Type B pancreatic cell (in vitro differentiated cells): Measurements from ENCODE around the gene DCLK2. TPM values are rescaled to one million over a fixed set of nuclear protein-coding genes. Genes with fewer than 3 reads are reported as not detected.
"Not testable (repeated sequence)": the region's sequence is repeated elsewhere in the genome, so short reads cannot be mapped to it uniquely, and the experiment has no call there.

Experiments
- DNase-seq: peaks from one replicate; pipeline ENCODE4 v3.0.0; 2021; ENCODE audit warnings: mixed read lengths; ENCODE audit not compliant: unreplicated experiment; ENCODE audit errors: extremely low spot score
- H3K27ac Mint-ChIP-seq: 2 replicates; pipeline ENCODE4 v1.8.0; 2021; ENCODE audit warnings: mild to moderate bottlenecking, mixed read lengths
- H3K27me3 Mint-ChIP-seq: 2 replicates; pipeline ENCODE4 v1.8.0; 2021; ENCODE audit warnings: mixed read lengths
- H3K36me3 Mint-ChIP-seq: 2 replicates; pipeline ENCODE4 v1.8.0; 2021; ENCODE audit warnings: mixed read lengths
- H3K4me1 Mint-ChIP-seq: one replicate; pipeline ENCODE4 v1.8.0; 2021; ENCODE audit warnings: mixed read lengths; ENCODE audit not compliant: unreplicated experiment
- H3K4me3 Mint-ChIP-seq: 2 replicates; pipeline ENCODE4 v1.8.0; 2021; ENCODE audit warnings: mild to moderate bottlenecking, mixed read lengths
- H3K9me3 Mint-ChIP-seq: 2 replicates; pipeline ENCODE4 v1.8.0; 2021; ENCODE audit warnings: mixed read lengths
- CTCF ChIP-seq: fragments of 200-600 bp; sonication (generic); conservative IDR thresholded peaks from 2 replicates; pipeline ENCODE4 v1.5.0; 2021; ENCODE audit warnings: antibody characterized with exemption, mild to moderate bottlenecking
- total RNA-seq: library from RNA; stranded (reverse); gene quantifications from 2 replicates; pipeline ENCODE4 v1.2.1, GENCODE V29; 2021; ENCODE audit warnings: low replicate concordance

Gene DCLK2
- total RNA-seq, 1 donor from 2014 or later = 24.9 TPM

GRCh38 chr4:150192986-150193385 lies 114.7 kb downstream of the DCLK2 start:
- no peaks in the 10 kb centered on the region for H3K9me3 Mint-ChIP-seq
- no peak for DNase-seq
- H3K27ac Mint-ChIP-seq = no peak overlapping the region
- no peaks in the 10 kb centered on the region for H3K4me1 Mint-ChIP-seq
- H3K27me3 Mint-ChIP-seq = no peaks in the 10 kb centered on the region
- H3K4me3 Mint-ChIP-seq = no peak overlapping the region
- TF ChIP-seq CTCF = no peak
- H3K36me3 Mint-ChIP-seq = peaks cover 17% of the 10 kb centered on the region

- not testable (repeated sequence) for H3K27me3 Mint-ChIP-seq, H3K36me3 Mint-ChIP-seq, H3K4me1 Mint-ChIP-seq, H3K4me3 Mint-ChIP-seq, H3K9me3 Mint-ChIP-seq, DNase-seq, H3K27ac Mint-ChIP-seq
Measured at GRCh38 chr4:150197256-150197655, 119.0 kb downstream of the DCLK2 start.

GRCh38 chr4:150199056-150199455 lies 120.8 kb downstream of the DCLK2 start:
- Mint-ChIP-seq H3K36me3 (peaks cover 3% of the 10 kb centered on the region), H3K4me1 (no peaks in the 10 kb centered on the region), H3K4me3 (no peak overlapping the region), H3K27ac (no peak overlapping the region), H3K9me3 (no peaks in the 10 kb centered on the region), H3K27me3 (no peaks in the 10 kb centered on the region)
- TF ChIP-seq CTCF = no peak
- DNase-seq = no peak

- peaks cover 36% of the 10 kb centered on the region for H3K4me1 Mint-ChIP-seq
- no peak for DNase-seq
- no peak overlapping the region for H3K4me3 Mint-ChIP-seq
- TF ChIP-seq CTCF = no peak
- no peaks in the 10 kb centered on the region for H3K9me3 Mint-ChIP-seq
- H3K27me3 Mint-ChIP-seq = no peaks in the 10 kb centered on the region
- H3K27ac Mint-ChIP-seq = no peak overlapping the region
- H3K36me3 Mint-ChIP-seq = peaks cover 7% of the 10 kb centered on the region
Measured at GRCh38 chr4:150205016-150205415, 126.8 kb downstream of the DCLK2 start.

- Mint-ChIP-seq H3K4me1 (peaks cover 40% of the 10 kb centered on the region), H3K4me3 (no peak overlapping the region), H3K9me3 (no peaks in the 10 kb centered on the region), H3K36me3 (peaks cover 7% of the 10 kb centered on the region), H3K27me3 (no peaks in the 10 kb centered on the region), H3K27ac (no peak overlapping the region)
- DNase-seq = no peak
- no peak for TF ChIP-seq CTCF
Measured at GRCh38 chr4:150206265-150206664, 128.0 kb downstream of the DCLK2 start.

GRCh38 chr4:150206954-150207353 lies 128.7 kb downstream of the DCLK2 start:
- peaks cover 47% of the 10 kb centered on the region for H3K4me1 Mint-ChIP-seq
- no peaks in the 10 kb centered on the region for H3K9me3 Mint-ChIP-seq
- H3K4me3 Mint-ChIP-seq = no peak overlapping the region
- no peak overlapping the region for H3K27ac Mint-ChIP-seq
- H3K36me3 Mint-ChIP-seq = peaks cover 12% of the 10 kb centered on the region
- no peak for TF ChIP-seq CTCF
- H3K27me3 Mint-ChIP-seq = no peaks in the 10 kb centered on the region
- DNase-seq = no peak
